ENCODE measurements around the gene UXT. TPM values are rescaled to one million over a fixed set of nuclear protein-coding genes. Genes with fewer than 3 reads are reported as not detected.

Gene UXT
- total RNA-seq, 1 experiment from 2014 or later, result 109 TPM

GRCh38 chrX:47649781-47650163 lies 9.2 kb downstream of the UXT start:
- DNase-seq (ENCODE audit: low read depth), result no peak

GRCh38 chrX:47649271-47649670 lies 9.7 kb downstream of the UXT start:
- DNase-seq (ENCODE audit: low read depth), result no peak

GRCh38 chrX:47648376-47648775 lies 10.6 kb downstream of the UXT start:
- no peak for DNase-seq (ENCODE audit: low read depth)

- DNase-seq (ENCODE audit: low read depth), result no peak
Observed at GRCh38 chrX:47646636-47647035, 12.3 kb downstream of the UXT start.

GRCh38 chrX:47645530-47645929 lies 13.4 kb downstream of the UXT start:
- no peak for DNase-seq (ENCODE audit: low read depth)

GRCh38 chrX:47644557-47645091 lies 14.4 kb downstream of the UXT start:
- DNase-seq (ENCODE audit: low read depth), result peak; percentile 21

- no peak for DNase-seq (ENCODE audit: low read depth)
Observed at GRCh38 chrX:47643926-47644325, 15.1 kb downstream of the UXT start.

GRCh38 chrX:47638816-47639215 lies 20.2 kb downstream of the UXT start:
- DNase-seq (ENCODE audit: low read depth), result no peak

- no peak for DNase-seq (ENCODE audit: low read depth)
Observed at GRCh38 chrX:47637546-47638195, 21.3 kb downstream of the UXT start.

GRCh38 chrX:47634871-47635575 lies 24.0 kb downstream of the UXT start:
- no peak for DNase-seq (ENCODE audit: low read depth)

GRCh38 chrX:47633689-47634590 lies 25.0 kb downstream of the UXT start:
- DNase-seq (ENCODE audit: low read depth), result no peak

GRCh38 chrX:47632666-47633065 lies 26.3 kb downstream of the UXT start:
- no peak for DNase-seq (ENCODE audit: low read depth)

- DNase-seq (ENCODE audit: low read depth), result no peak
Observed at GRCh38 chrX:47631676-47632075, 27.3 kb downstream of the UXT start.

- no peak for DNase-seq (ENCODE audit: low read depth)
Observed at GRCh38 chrX:47629419-47630200, 29.4 kb downstream of the UXT start, which contains the start of gene CFP. Gene CFP, minus strand, starts transcription at chrX:47629930. Its CDS starts 86 bp downstream, at chrX:47629844.

- no peak for DNase-seq (ENCODE audit: low read depth)
Observed at GRCh38 chrX:47628982-47629381, 30.0 kb downstream of the UXT start.

- no peak for DNase-seq (ENCODE audit: low read depth)
Observed at GRCh38 chrX:47625365-47625764, 33.6 kb downstream of the UXT start.

GRCh38 chrX:47623540-47624027 lies 35.4 kb downstream of the UXT start:
- peak; percentile 50 for DNase-seq (ENCODE audit: low read depth)

GRCh38 chrX:47621851-47622250 lies 37.1 kb downstream of the UXT start:
- DNase-seq (ENCODE audit: low read depth), result no peak

- no peak for DNase-seq (ENCODE audit: low read depth)
Observed at GRCh38 chrX:47620303-47620685, 38.7 kb downstream of the UXT start.

- peak; percentile 62 for DNase-seq (ENCODE audit: low read depth)
Observed at GRCh38 chrX:47619486-47620302, 39.3 kb downstream of the UXT start, which contains the start of gene SYN1. Gene SYN1, minus strand, starts transcription at chrX:47619857. Its CDS starts 129 bp downstream, at chrX:47619728.

Measured in LHCN-M2 (cell line).